Stimulated activated CD4-positive, alpha-beta T cell treated with anti-CD3 and anti-CD28 coated beads, Interleukin-15, amount 100 ng/mL, for 24 hours (primary cell): ENCODE measurements around the gene LRMDA.
"Not testable (repeated sequence)": the region's sequence is repeated elsewhere in the genome, so short reads cannot be mapped to it uniquely, and the experiment has no call there.

Experiments
- DNase-seq: peaks from one replicate; pipeline ENCODE4 v3.0.0-alpha.2; 2020

Gene LRMDA

GRCh38 chr10:75762431-75762802, 331.0 kb downstream of the LRMDA start:
- DNase-seq = no peak

GRCh38 chr10:75763652-75764051, 332.2 kb downstream of the LRMDA start:
- DNase-seq = no peak

GRCh38 chr10:75764974-75765788, 333.8 kb downstream of the LRMDA start:
- no peak for DNase-seq

- DNase-seq = no peak
Observed at GRCh38 chr10:75765789-75766096, 334.3 kb downstream of the LRMDA start.

- no peak for DNase-seq
Observed at GRCh38 chr10:75766106-75766505, 334.7 kb downstream of the LRMDA start.

GRCh38 chr10:75766752-75767151, 335.3 kb downstream of the LRMDA start:
- DNase-seq = not testable (repeated sequence)

- DNase-seq = no peak
Observed at GRCh38 chr10:75770626-75771081, 339.2 kb downstream of the LRMDA start.

GRCh38 chr10:75771606-75772005, 340.2 kb downstream of the LRMDA start:
- DNase-seq = no peak

- DNase-seq = no peak
Observed at GRCh38 chr10:75772153-75772887, 340.9 kb downstream of the LRMDA start.

GRCh38 chr10:75773231-75773780, 341.9 kb downstream of the LRMDA start:
- no peak for DNase-seq

GRCh38 chr10:75773813-75774782, 342.7 kb downstream of the LRMDA start:
- no peak for DNase-seq

GRCh38 chr10:75774783-75775490, 343.5 kb downstream of the LRMDA start:
- DNase-seq = no peak

- no peak for DNase-seq
Observed at GRCh38 chr10:75776738-75777504, 345.5 kb downstream of the LRMDA start.

- no peak for DNase-seq
Observed at GRCh38 chr10:75778665-75779064, 347.2 kb downstream of the LRMDA start.

- DNase-seq = no peak
Observed at GRCh38 chr10:75779276-75779675, 347.9 kb downstream of the LRMDA start.

GRCh38 chr10:75782463-75783248, 351.2 kb downstream of the LRMDA start:
- DNase-seq = no peak

- DNase-seq = no peak
Observed at GRCh38 chr10:75788394-75789205, 357.2 kb downstream of the LRMDA start.

GRCh38 chr10:75793848-75794247, 362.4 kb downstream of the LRMDA start:
- DNase-seq = no peak

GRCh38 chr10:75801121-75801520, 369.7 kb downstream of the LRMDA start:
- no peak for DNase-seq

GRCh38 chr10:75801661-75802060, 370.2 kb downstream of the LRMDA start:
- DNase-seq = no peak
